NCI-H526 (cell line): ENCODE measurements around the gene FBLN2.

ENCODE experiments used
- DNase-seq, 2 experiments: peaks; one replicate each; lab custom pipeline; 2025; lab: John Stamatoyannopoulos, UW

Gene FBLN2

DNA sequence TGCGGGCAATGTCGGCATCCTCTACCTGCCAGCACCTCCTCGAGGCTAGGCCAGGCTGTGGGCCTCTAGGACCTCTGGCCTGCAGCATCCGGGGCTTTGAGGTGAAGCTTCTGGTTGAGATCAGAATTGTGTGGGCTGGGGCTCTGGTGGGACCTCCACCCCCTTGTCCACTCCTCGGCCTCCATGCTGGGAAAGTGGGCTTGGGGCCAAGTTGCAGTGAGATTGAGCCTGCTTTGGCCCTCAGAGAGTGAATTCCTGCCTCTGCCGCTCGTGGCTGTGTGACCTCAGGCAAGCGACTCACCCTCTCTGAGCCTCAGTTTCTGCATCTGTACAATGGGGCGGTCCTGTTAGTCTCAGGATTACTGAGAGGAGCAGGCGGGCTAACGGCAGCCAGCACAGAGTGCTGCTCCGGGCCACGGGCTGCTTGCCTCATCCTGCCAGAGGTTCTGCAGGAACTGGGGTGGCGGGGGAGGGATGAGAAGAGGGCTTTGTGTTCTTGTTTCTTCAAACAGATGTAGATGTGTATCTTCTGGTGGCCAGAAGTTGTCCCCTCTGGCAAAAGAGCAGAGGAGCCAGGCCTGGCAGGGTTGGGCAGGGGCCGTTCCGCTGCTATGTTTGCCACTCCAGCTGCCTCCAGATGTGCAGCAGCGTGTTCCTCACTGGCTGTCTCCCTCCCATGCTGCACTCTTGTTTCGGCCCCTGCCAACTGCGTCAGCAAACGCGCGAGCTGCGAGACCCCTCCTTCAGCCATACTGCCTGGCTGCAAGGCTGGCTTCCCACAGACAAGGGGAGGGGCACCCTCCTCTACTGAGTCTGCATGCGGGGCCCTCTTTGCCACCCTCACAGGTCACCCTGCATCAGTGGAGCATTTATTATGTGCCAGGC lies 33.7 kb downstream of the FBLN2 start:
- DNase-seq = no peak

- no peak for DNase-seq
Measured at GRCh38 chr3:13583251-13584180, 34.6 kb downstream of the FBLN2 start.

- no peak for DNase-seq
Measured at GRCh38 chr3:13584427-13584891, 35.5 kb downstream of the FBLN2 start.

DNA sequence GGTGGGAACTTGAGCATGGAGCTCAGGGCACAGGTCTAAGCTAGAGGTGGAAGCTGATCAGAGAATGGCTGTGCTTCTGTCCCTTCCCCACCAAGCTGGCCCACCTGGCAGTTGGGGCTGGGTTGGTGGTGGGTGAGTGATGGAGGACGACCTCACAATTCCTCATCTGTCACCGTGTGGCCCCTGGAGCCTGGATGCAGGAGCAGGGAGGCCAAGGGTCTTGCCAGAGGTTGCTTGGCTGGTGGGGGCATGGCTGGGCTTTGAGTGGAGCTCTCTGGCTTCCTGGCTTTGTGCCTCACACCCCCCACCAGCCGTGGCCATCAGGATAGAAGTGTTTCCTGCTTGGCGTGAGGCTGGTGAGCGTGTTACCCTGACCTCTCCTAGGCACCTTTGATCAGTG lies 36.0 kb downstream of the FBLN2 start:
- DNase-seq = no peak

DNA sequence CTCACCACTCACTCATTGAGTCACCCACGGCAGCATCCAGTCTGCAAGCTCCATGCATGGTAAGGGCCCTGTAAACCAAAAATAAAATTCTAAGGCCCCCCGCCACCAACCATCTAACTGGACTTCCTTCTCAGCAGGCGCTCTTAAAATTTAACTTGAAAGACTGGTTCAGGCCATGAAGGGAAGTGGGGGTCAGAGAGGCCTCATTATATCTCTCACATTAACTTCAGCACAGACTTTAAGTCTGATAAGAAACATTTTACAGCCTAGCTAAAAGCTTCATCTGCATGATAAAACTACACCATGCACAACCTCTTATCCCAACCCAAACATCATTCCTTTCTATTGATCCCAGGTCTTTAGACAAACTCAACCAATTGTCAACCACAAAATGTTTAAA lies 38.5 kb downstream of the FBLN2 start:
- no peak for DNase-seq

DNA sequence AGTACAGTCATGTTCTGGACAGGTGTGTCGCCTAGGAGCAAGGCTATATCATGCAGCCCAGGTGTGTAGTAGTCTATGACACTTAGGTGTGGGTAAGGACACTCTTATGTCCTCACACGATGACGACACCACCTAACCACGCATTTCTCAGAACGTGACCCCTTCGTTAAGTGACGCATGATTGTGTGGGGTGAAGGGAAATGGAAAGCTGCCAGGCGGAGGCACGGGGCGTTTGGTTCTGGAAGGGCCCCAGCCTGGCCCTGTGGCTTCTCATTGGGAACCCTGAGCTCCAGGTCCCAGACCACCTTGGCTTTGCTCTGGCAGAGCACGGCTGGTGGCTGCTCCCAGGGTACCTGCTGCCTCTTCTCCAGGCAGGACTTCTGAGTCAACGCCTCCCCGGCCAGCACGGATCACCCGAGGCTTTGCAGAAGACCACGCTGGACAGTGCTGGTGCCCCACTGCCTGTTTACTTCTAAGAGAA lies 39.3 kb downstream of the FBLN2 start:
- DNase-seq = no peak

DNA sequence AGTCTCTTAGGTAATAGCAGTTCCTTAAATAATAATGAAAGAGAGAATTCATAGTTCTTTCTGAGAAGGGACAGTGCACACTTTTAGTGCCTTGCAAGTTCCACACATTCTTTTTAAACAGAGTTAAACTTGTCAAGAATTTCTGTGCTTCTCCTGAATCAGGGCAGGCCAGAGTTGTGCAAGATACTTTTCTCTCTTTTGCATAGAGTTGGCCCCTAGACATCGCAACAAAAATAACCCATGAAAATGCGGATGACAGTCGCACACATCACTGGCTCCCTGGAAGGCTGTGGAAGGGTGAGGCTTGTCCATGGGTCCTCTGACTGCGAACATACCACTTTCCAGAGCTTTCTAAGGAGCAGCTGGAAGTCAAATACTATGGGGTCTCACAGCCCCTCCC lies 40.1 kb downstream of the FBLN2 start:
- DNase-seq = no peak

GRCh38 chr3:13590841-13591520 lies 42.1 kb downstream of the FBLN2 start:
- no peak for DNase-seq

- no peak for DNase-seq
Measured at GRCh38 chr3:13593615-13594014, 44.7 kb downstream of the FBLN2 start.

- no peak for DNase-seq
Measured at GRCh38 chr3:13594146-13594545, 45.2 kb downstream of the FBLN2 start.

DNA sequence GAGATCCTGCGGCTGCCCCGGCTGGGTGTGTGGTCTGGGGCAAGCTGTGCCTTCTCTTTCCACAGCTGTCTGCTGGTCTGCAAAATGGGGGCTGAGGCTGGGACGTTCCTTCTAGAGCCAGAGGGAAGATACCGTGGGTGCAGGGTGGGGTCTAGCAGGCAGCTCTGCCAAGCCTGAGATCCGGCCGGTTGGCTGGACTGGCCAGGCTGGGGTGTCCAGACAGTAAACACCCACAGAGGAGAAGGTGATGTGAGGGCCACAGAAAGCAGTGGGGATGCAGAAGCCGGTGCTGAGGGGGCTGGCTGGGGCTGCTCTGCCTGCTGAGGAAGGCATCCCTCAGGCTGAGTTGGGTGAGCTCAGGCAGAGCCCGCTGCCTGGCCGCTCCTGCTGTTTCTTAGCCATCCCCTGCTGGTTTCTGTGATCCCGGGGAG lies 46.1 kb downstream of the FBLN2 start:
- no peak for DNase-seq

GRCh38 chr3:13595485-13595884 lies 46.6 kb downstream of the FBLN2 start:
- no peak for DNase-seq

DNA sequence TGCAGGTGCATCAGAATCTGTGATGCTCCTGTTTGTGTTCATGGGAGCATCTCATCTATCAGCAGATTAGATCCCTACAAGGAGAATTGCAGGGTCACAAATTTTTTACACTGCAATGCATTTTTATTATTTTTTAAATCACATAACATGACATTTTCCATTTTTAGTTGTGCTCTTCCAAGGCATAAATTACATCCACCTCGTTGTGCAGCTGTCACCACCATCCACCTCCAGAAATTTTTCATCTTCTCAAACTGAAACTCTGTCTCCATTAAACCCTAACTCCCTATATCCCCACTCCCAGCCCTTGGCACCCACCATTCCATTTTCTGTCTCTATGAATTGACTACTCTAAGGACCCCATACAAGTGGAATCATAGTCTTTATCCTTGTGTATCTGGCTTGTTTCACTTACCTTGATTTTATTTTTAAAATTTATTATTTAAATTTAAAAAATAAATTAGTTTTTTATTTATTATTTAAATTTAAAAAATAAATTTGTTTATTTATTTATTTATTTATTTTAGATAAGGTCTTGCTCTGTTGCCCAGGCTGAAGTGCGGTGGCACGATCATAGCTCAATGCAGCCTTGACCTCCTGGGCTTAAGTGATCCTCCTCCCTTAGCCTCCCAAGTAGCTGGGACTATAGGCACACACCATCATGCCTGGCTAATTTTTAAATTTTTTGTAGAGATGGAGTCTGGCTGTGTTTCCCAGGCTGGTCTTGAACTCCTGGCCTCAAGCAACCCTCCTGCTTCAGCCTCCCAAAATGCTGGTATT lies 47.7 kb downstream of the FBLN2 start:
- no peak for DNase-seq

- DNase-seq = no peak
Measured at GRCh38 chr3:13597661-13598060, 48.7 kb downstream of the FBLN2 start.

GRCh38 chr3:13598201-13598600 lies 49.3 kb downstream of the FBLN2 start:
- DNase-seq = no peak

- no peak for DNase-seq
Measured at GRCh38 chr3:13598926-13599886, 50.3 kb downstream of the FBLN2 start.

GRCh38 chr3:13599887-13600450 lies 51.0 kb downstream of the FBLN2 start:
- DNase-seq = no peak

GRCh38 chr3:13600950-13601691 lies 52.2 kb downstream of the FBLN2 start:
- DNase-seq = no peak

- DNase-seq = no peak
Measured at GRCh38 chr3:13601692-13602080, 52.8 kb downstream of the FBLN2 start.
